Measurements from ENCODE around the gene ADSL.
"Not testable (repeated sequence)": the region's sequence is repeated elsewhere in the genome, so short reads cannot be mapped to it uniquely, and the experiment has no call there.

ADSL gene

GRCh38 chr22:40364431-40364830 lies 18.1 kb downstream of the ADSL start:
- H3K9ac ChIP-seq, result no peak overlapping the region
- H3K36me3 ChIP-seq, result peaks cover 95% of the 10 kb centered on the region
- peaks cover 12% of the 10 kb centered on the region; the same call in 1 of the 2 replicates for H3K4me1 ChIP-seq
- H3K4me2 ChIP-seq, result no peak overlapping the region
- no peaks in the 10 kb centered on the region for H3K27me3 ChIP-seq
- no peak overlapping the region for H3K27ac ChIP-seq
- no peak overlapping the region for H3K4me3 ChIP-seq
- 0 out of 2 replicates have a peak, but pooled peaks cover 6% of the 10 kb centered on the region for H4K20me1 ChIP-seq
- H3K9me3 ChIP-seq, result no peaks in the 10 kb centered on the region
- no peak for TF ChIP-seq Cebpa-rat (IDR thresholded peaks at IDR 0.05)

GRCh38 chr22:40366068-40366467 lies 19.8 kb downstream of the ADSL start:
- peaks cover 19% of the 10 kb centered on the region for H3K4me1 ChIP-seq
- H3K4me2 ChIP-seq, result no peak overlapping the region
- peaks cover 79% of the 10 kb centered on the region for H3K36me3 ChIP-seq
- no peaks in the 10 kb centered on the region for H3K27me3 ChIP-seq
- no peak overlapping the region for H3K27ac ChIP-seq
- 0 out of 2 replicates have a peak, but pooled peaks cover 6% of the 10 kb centered on the region for H4K20me1 ChIP-seq
- no peak for TF ChIP-seq Cebpa-rat (IDR thresholded peaks at IDR 0.05)
- H3K9me3 ChIP-seq, result no peaks in the 10 kb centered on the region
- H3K9ac ChIP-seq, result no peak overlapping the region
- H3K4me3 ChIP-seq, result no peak overlapping the region

- H4K20me1 ChIP-seq, result 0 out of 2 replicates have a peak, but pooled peaks cover 9% of the 10 kb centered on the region
- H3K27ac ChIP-seq, result no peak overlapping the region
- no peak overlapping the region for H3K9ac ChIP-seq
- peaks cover 66% of the 10 kb centered on the region for H3K36me3 ChIP-seq
- TF ChIP-seq Cebpa-rat (IDR thresholded peaks at IDR 0.05), result no peak
- no peak overlapping the region for H3K4me2 ChIP-seq
- H3K9me3 ChIP-seq, result no peaks in the 10 kb centered on the region
- no peak overlapping the region for H3K4me3 ChIP-seq
- H3K27me3 ChIP-seq, result no peaks in the 10 kb centered on the region
- peaks cover 31% of the 10 kb centered on the region for H3K4me1 ChIP-seq
Observed at GRCh38 chr22:40367342-40367741, 21.0 kb downstream of the ADSL start.

GRCh38 chr22:40368016-40368415 lies 21.7 kb downstream of the ADSL start:
- no peak overlapping the region for H3K27ac ChIP-seq
- H3K27me3 ChIP-seq, result no peaks in the 10 kb centered on the region
- H3K4me2 ChIP-seq, result no peak overlapping the region
- H3K36me3 ChIP-seq, result peaks cover 62% of the 10 kb centered on the region
- H3K9ac ChIP-seq, result no peak overlapping the region
- peaks cover 38% of the 10 kb centered on the region for H3K4me1 ChIP-seq
- no peaks in the 10 kb centered on the region for H3K9me3 ChIP-seq
- H4K20me1 ChIP-seq, result 0 out of 2 replicates have a peak, but pooled peaks cover 15% of the 10 kb centered on the region
- H3K4me3 ChIP-seq, result no peak overlapping the region
- no peak for TF ChIP-seq Cebpa-rat (IDR thresholded peaks at IDR 0.05)

GRCh38 chr22:40368836-40369235 lies 22.5 kb downstream of the ADSL start:
- no peak overlapping the region for H3K27ac ChIP-seq
- 0 out of 2 replicates have a peak, but pooled peaks cover 15% of the 10 kb centered on the region for H4K20me1 ChIP-seq
- H3K9ac ChIP-seq, result no peak overlapping the region
- TF ChIP-seq Cebpa-rat (IDR thresholded peaks at IDR 0.05), result no peak
- H3K4me2 ChIP-seq, result peak overlapping the region; percentile 10; the same call in 1 of the 2 replicates
- H3K4me1 ChIP-seq, result peaks cover 40% of the 10 kb centered on the region
- no peaks in the 10 kb centered on the region for H3K9me3 ChIP-seq
- no peak overlapping the region for H3K4me3 ChIP-seq
- H3K36me3 ChIP-seq, result peaks cover 62% of the 10 kb centered on the region
- H3K27me3 ChIP-seq, result no peaks in the 10 kb centered on the region

GRCh38 chr22:40374567-40374966 lies 28.3 kb downstream of the ADSL start:
- Histone ChIP-seq H3K27me3 (no peaks in the 10 kb centered on the region), H3K4me1 (peaks cover 84% of the 10 kb centered on the region), H4K20me1 (peaks cover 24% of the 10 kb centered on the region; the same call in 1 of the 2 replicates), H3K4me2 (peak overlapping the region; percentile 84), H3K36me3 (peaks cover 20% of the 10 kb centered on the region; the same call in 1 of the 2 replicates), H3K9me3 (no peaks in the 10 kb centered on the region), H3K9ac (no peak overlapping the region), H3K4me3 (no peak overlapping the region), H3K27ac (no peak overlapping the region)
- no peak for TF ChIP-seq Cebpa-rat (IDR thresholded peaks at IDR 0.05)

- H3K4me3 ChIP-seq, result no peak overlapping the region
- no peak for TF ChIP-seq Cebpa-rat (IDR thresholded peaks at IDR 0.05)
- H3K27ac ChIP-seq, result peak overlapping the region; percentile 76
- no peaks in the 10 kb centered on the region for H3K27me3 ChIP-seq
- H3K4me2 ChIP-seq, result peak overlapping the region; percentile 84
- H3K9me3 ChIP-seq, result no peaks in the 10 kb centered on the region
- peaks cover 31% of the 10 kb centered on the region; the same call in 1 of the 2 replicates for H3K36me3 ChIP-seq
- H3K4me1 ChIP-seq, result peaks cover 78% of the 10 kb centered on the region
- peaks cover 33% of the 10 kb centered on the region; the same call in 1 of the 2 replicates for H4K20me1 ChIP-seq
- H3K9ac ChIP-seq, result peak overlapping the region; percentile 61; the same call in 1 of the 2 replicates
Observed at GRCh38 chr22:40376149-40376548, 29.8 kb downstream of the ADSL start.

- Histone ChIP-seq H4K20me1 (peaks cover 31% of the 10 kb centered on the region; the same call in 1 of the 2 replicates), H3K36me3 (peaks cover 42% of the 10 kb centered on the region; the same call in 1 of the 2 replicates), H3K27me3 (no peaks in the 10 kb centered on the region), H3K9me3 (no peaks in the 10 kb centered on the region), H3K4me3 (no peak overlapping the region), H3K27ac (peak overlapping the region; percentile 29; the same call in 1 of the 2 replicates), H3K9ac (no peak overlapping the region), H3K4me1 (peaks cover 60% of the 10 kb centered on the region), H3K4me2 (peak overlapping the region; percentile 84)
- no peak for TF ChIP-seq Cebpa-rat (IDR thresholded peaks at IDR 0.05)
Observed at GRCh38 chr22:40377931-40378330, 31.6 kb downstream of the ADSL start.

GRCh38 chr22:40378448-40378847 lies 32.1 kb downstream of the ADSL start:
- Histone ChIP-seq H3K4me2 (peak overlapping the region; percentile 84), H3K4me1 (peaks cover 63% of the 10 kb centered on the region), H4K20me1 (peaks cover 34% of the 10 kb centered on the region; the same call in 1 of the 2 replicates), H3K36me3 (peaks cover 37% of the 10 kb centered on the region; the same call in 1 of the 2 replicates), H3K27ac (0 out of 2 replicates have a peak overlapping the region, but pooled peaks have one; percentile 29)
- H3K27me3 ChIP-seq, H3K9ac ChIP-seq, H3K9me3 ChIP-seq, H3K4me3 ChIP-seq: not testable (repeated sequence)

- Histone ChIP-seq H3K4me2 (no peak overlapping the region), H3K9me3 (no peaks in the 10 kb centered on the region), H3K4me1 (peaks cover 65% of the 10 kb centered on the region), H4K20me1 (peaks cover 46% of the 10 kb centered on the region; the same call in 1 of the 2 replicates), H3K4me3 (no peak overlapping the region), H3K9ac (no peak overlapping the region), H3K36me3 (peaks cover 24% of the 10 kb centered on the region; the same call in 1 of the 2 replicates), H3K27ac (no peak overlapping the region), H3K27me3 (no peaks in the 10 kb centered on the region)
- TF ChIP-seq Cebpa-rat (IDR thresholded peaks at IDR 0.05), result no peak
Observed at GRCh38 chr22:40381461-40381860, 35.2 kb downstream of the ADSL start.
